SK-N-SH (cell line): ENCODE measurements around the gene TMEM63B. TPM values are rescaled to one million over a fixed set of nuclear protein-coding genes. Genes with fewer than 3 reads are reported as not detected.

Source experiments
- CTCF ChIA-PET: fragments of 300-600, 350-600 bp; formaldehyde crosslinking; extraction: SDS; loops from one replicate; lab custom pipeline; 2021; lab: Yijun Ruan, JAX
- POLR2A ChIA-PET: fragments of 350-600 bp; sonication (Branson Sonifier 250); formaldehyde crosslinking; extraction: SDS; loops from one replicate; lab custom pipeline; 2020; ENCODE audit warnings: antibody characterized with exemption, inconsistent platforms; lab: Yijun Ruan, JAX
- DNase-seq: peaks from one replicate; pipeline ENCODE4 v3.0.0; 2012
- H2AFZ ChIP-seq: fragments of 200-600 bp; sonication (generic); 2 replicates; pipeline ENCODE4 v1.8.1; 2016; ENCODE audit warnings: antibody characterized with exemption, mild to moderate bottlenecking, low read depth
- H3F3A ChIP-seq: fragments of 200-600 bp; sonication (generic); replicated peaks from 2 replicates; pipeline ENCODE3; 2016; ENCODE audit warnings: antibody characterized with exemption, mild to moderate bottlenecking; ENCODE audit not compliant: insufficient read depth
- H3K27ac ChIP-seq, 2 experiments: fragments of 200-500 bp in 1 of 2; fragments of 200-600 bp in 1 of 2; sonication (Bioruptor generic) in 1 of 2; sonication (generic), shearing (Covaris generic) in 1 of 2; 2 replicates each; pipeline versions ENCODE4 v1.5.1 to v1.6.1; 2014 to 2016; ENCODE audit warnings: low read depth in 2 of 2, inconsistent platforms in 1 of 2, low read length in 1 of 2, mild to moderate bottlenecking in 1 of 2, mixed read lengths in 1 of 2
- H3K27me3 ChIP-seq: fragments of 200-600 bp; sonication (generic), shearing (Covaris generic); 2 replicates; pipeline ENCODE4 v1.6.1; 2016; ENCODE audit warnings: mixed run types; ENCODE audit not compliant: insufficient read depth
- H3K36me3 ChIP-seq, 2 experiments: fragments of 200-500 bp in 1 of 2; fragments of 200-600 bp in 1 of 2; sonication (Bioruptor generic) in 1 of 2; sonication (generic) in 1 of 2; replicated peaks in 1 of 2; 2 replicates each; pipeline versions ENCODE3 to v1.5.1; 2014 to 2016; ENCODE audit warnings: low read length in 1 of 2, mild to moderate bottlenecking in 1 of 2; ENCODE audit not compliant: insufficient read depth in 2 of 2, control insufficient read depth in 1 of 2
- H3K4me1 ChIP-seq, 2 experiments: fragments of 200-500 bp in 1 of 2; fragments of 200-600 bp in 1 of 2; sonication (Bioruptor generic) in 1 of 2; sonication (generic), shearing (Covaris generic) in 1 of 2; 2 replicates each; pipeline versions ENCODE4 v1.5.1 to v1.6.1; 2014 to 2016; ENCODE audit warnings: low read depth in 1 of 2, low read length in 1 of 2, mixed run types in 1 of 2; ENCODE audit not compliant: insufficient read depth in 2 of 2, control insufficient read depth in 1 of 2
- H3K4me2 ChIP-seq: fragments of 200-600 bp; sonication (generic), shearing (Covaris generic); 2 replicates; pipeline ENCODE4 v1.6.1; 2017; ENCODE audit warnings: mixed run types
- H3K4me3 ChIP-seq, 2 experiments: fragments of 200-500 bp in 1 of 2; fragments of 200-600 bp in 1 of 2; sonication (Bioruptor generic) in 1 of 2; sonication (generic), shearing (Covaris generic) in 1 of 2; 2 replicates each; pipeline versions ENCODE4 v1.5.1 to v1.8.1; 2014 to 2016; ENCODE audit warnings: low read depth in 2 of 2, inconsistent platforms in 1 of 2, low read length in 1 of 2, mild to moderate bottlenecking in 1 of 2, mixed read lengths in 1 of 2, moderate library complexity in 1 of 2
- H3K79me2 ChIP-seq: fragments of 200-600 bp; sonication (generic); 2 replicates; pipeline ENCODE4 v1.8.1; 2017; ENCODE audit warnings: mild to moderate bottlenecking; ENCODE audit not compliant: insufficient read depth
- H3K9ac ChIP-seq: fragments of 200-600 bp; sonication (generic); 2 replicates; pipeline ENCODE4 v1.6.1; 2017; ENCODE audit warnings: mixed run types
- H3K9me2 ChIP-seq: fragments of 200-600 bp; sonication (generic); 2 replicates; pipeline ENCODE4 v1.6.1; 2017; ENCODE audit warnings: mixed run types
- H3K9me3 ChIP-seq: fragments of 200-600 bp; sonication (generic); 2 replicates; pipeline ENCODE4 v1.6.1; 2017; ENCODE audit warnings: mixed run types, mild to moderate bottlenecking, moderate library complexity
- H4K20me1 ChIP-seq: fragments of 200-600 bp; sonication (generic); 2 replicates; pipeline ENCODE4 v1.6.1; 2017; ENCODE audit warnings: mild to moderate bottlenecking, mixed run types; ENCODE audit not compliant: insufficient read depth
- IRF3 ChIP-seq: fragments of 150-350 bp; IDR thresholded peaks from 2 replicates; pipeline ENCODE4 v1.6.1; 2016; ENCODE audit warnings: mild to moderate bottlenecking, low read depth, low read length
- RAD21 ChIP-seq: IDR thresholded peaks from 2 replicates; pipeline ENCODE4 v1.6.1; 2012; ENCODE audit warnings: mild to moderate bottlenecking, low read length
- REST ChIP-seq: IDR thresholded peaks from 2 replicates; pipeline ENCODE4 v1.6.1; 2012; ENCODE audit warnings: mild to moderate bottlenecking, low read depth, low read length, moderate library complexity
- TAF1 ChIP-seq: IDR thresholded peaks from 2 replicates; pipeline ENCODE4 v1.6.1; 2012; ENCODE audit warnings: low read depth, mild to moderate bottlenecking, low read length, moderate library complexity, borderline replicate concordance
- YY1 ChIP-seq: IDR thresholded peaks from 2 replicates; pipeline ENCODE4 v1.4.0; 2012; ENCODE audit warnings: low read depth, mild to moderate bottlenecking
- WGBS: methylation state at CpG from one replicate; pipeline ENCODE4 v1.1.6; 2017; ENCODE audit warnings: low lambda C conversion rate; 5-methylcytosine and 5-hydroxymethylcytosine counted together
- polyA plus RNA-seq, 3 experiments: library from polyadenylated mRNA; depleted of rRNA; stranded (reverse); fragments of >200 nt; gene quantifications; 2 replicates each; pipeline ENCODE4 v1.2.3, GENCODE V29; 2012

The TMEM63B gene
- polyA plus RNA-seq, 1 of the 3 experiments (the other 2 are of a cell fraction): 52.7 TPM

GRCh38 chr6:44166116-44166515, 38.8 kb downstream of the TMEM63B start (continued):
- TF ChIP-seq TAF1: no peak
- TF ChIP-seq, all 33 proteins: peak for 0

- 70% methylated on average over 15 of the region's 16 CpGs for WGBS
- H3K27me3 ChIP-seq: no peaks in the 10 kb centered on the region
Observed at GRCh38 chr6:44166591-44167184, 39.3 kb downstream of the TMEM63B start.

More at GRCh38 chr6:44166591-44167184, 39.3 kb downstream of the TMEM63B start:
- peaks cover 0 to 3% of the 10 kb centered on the region in 2 experiments; a peak in 1 of 4 replicates for H3K4me1 ChIP-seq
- H3K9me2 ChIP-seq: no peaks in the 10 kb centered on the region
- H3K27ac ChIP-seq: no peak overlapping the region
- no peak for DNase-seq
- H4K20me1 ChIP-seq: no peaks in the 10 kb centered on the region
- H2AFZ ChIP-seq: no peak overlapping the region
- ChIA-PET POLR2A (no interaction called here), CTCF (interaction anchor here (1.0 to 7.1 kb wide), 4 partner anchors 15 to 69 kb away, joined by 3 to 128 read pairs (median 9); no protein-coding TSS in a partner anchor)
- TF ChIP-seq REST (no peak), YY1 (no peak), IRF3 (no peak), RAD21 (no peak)
- no peak overlapping the region for H3K4me3 ChIP-seq
- no peaks in the 10 kb centered on the region for H3F3A ChIP-seq
- H3K9me3 ChIP-seq: no peaks in the 10 kb centered on the region
- H3K36me3 ChIP-seq: no peaks in the 10 kb centered on the region
- H3K4me2 ChIP-seq: no peak overlapping the region
- no peaks in the 10 kb centered on the region for H3K79me2 ChIP-seq
- no peak overlapping the region for H3K9ac ChIP-seq
